ENCODE results near the gene RABGAP1L. TPM values are rescaled to one million over a fixed set of nuclear protein-coding genes. Genes with fewer than 3 reads are reported as not detected.

The RABGAP1L gene
- total RNA-seq, 6 donors from 2014 or later = 41.3 to 229 (median 85.3) TPM

DNA sequence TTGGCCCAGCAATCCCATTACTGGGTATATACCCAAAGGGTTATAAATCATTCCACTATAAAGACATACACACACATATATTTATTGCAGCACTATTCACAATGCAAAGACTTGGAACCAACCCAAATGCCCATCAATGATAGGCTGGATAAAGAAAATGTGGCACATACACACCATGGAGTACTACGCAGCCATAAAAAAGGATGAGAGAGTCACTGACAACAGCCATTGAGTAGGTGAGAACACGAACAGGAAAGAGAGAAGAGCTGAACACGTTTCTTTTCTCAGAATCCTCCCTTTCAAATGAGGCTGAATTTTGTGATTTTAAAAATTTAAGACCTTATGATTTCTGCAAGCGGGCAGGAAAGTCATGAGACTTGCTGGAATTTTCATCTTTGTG is 10.1 kb upstream of the RABGAP1L start:
- Histone ChIP-seq H3K27me3 (no peaks in the 10 kb centered on the region), H3K27ac (no peak overlapping the region), H3K4me3 (no peak overlapping the region), H3K36me3 (no peaks in the 10 kb centered on the region), H3K9me3 (no peaks in the 10 kb centered on the region), H3K4me1 (no peaks in the 10 kb centered on the region)
- DNase-seq (no peak), ATAC-seq (ENCODE audit: low FRiP score in 2 of 2) (no peak)
- 72 to 83% methylated on average over 4 of the region's 4 CpGs for WGBS, 2 donors
- TF ChIP-seq, protein P1, sequence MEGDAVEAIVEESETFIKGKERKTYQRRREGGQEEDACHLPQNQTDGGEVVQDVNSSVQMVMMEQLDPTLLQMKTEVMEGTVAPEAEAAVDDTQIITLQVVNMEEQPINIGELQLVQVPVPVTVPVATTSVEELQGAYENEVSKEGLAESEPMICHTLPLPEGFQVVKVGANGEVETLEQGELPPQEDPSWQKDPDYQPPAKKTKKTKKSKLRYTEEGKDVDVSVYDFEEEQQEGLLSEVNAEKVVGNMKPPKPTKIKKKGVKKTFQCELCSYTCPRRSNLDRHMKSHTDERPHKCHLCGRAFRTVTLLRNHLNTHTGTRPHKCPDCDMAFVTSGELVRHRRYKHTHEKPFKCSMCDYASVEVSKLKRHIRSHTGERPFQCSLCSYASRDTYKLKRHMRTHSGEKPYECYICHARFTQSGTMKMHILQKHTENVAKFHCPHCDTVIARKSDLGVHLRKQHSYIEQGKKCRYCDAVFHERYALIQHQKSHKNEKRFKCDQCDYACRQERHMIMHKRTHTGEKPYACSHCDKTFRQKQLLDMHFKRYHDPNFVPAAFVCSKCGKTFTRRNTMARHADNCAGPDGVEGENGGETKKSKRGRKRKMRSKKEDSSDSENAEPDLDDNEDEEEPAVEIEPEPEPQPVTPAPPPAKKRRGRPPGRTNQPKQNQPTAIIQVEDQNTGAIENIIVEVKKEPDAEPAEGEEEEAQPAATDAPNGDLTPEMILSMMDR (IDR thresholded peaks at IDR 0.05) = no peak
- TF ChIP-seq POLR2AphosphoS5 (IDR thresholded peaks at IDR 0.05) (no peak), EP300 (IDR thresholded peaks at IDR 0.05) (no peak), POLR2A (IDR thresholded peaks at IDR 0.05) (no peak)

DNA sequence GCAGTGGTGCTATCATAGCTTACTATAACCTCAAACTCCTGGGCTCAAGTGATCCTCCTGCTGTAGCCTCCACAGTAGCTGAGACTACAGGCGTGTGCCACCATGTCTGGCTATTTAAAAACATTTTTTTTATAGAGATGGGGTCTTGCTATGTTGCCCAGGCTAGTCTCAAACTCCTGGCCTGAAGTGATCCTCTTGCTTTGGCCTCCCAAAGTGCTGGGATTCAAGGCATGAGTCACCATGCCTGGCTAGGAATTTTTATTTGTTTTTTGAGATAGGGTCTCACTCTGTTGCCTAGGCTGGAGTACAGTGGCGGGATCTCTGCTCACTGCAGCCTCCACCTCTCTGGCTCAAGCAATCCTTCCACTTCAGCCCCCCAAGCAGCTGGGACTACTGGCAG is 8.8 kb upstream of the RABGAP1L start:
- no peak for TF ChIP-seq EP300 (IDR thresholded peaks at IDR 0.05)
- TF ChIP-seq, protein P1 (IDR thresholded peaks at IDR 0.05) = no peak
- TF ChIP-seq POLR2AphosphoS5 (IDR thresholded peaks at IDR 0.05) = no peak
- no peak for TF ChIP-seq POLR2A (IDR thresholded peaks at IDR 0.05)
- no peak for ATAC-seq (ENCODE audit: low FRiP score in 2 of 2)

DNA sequence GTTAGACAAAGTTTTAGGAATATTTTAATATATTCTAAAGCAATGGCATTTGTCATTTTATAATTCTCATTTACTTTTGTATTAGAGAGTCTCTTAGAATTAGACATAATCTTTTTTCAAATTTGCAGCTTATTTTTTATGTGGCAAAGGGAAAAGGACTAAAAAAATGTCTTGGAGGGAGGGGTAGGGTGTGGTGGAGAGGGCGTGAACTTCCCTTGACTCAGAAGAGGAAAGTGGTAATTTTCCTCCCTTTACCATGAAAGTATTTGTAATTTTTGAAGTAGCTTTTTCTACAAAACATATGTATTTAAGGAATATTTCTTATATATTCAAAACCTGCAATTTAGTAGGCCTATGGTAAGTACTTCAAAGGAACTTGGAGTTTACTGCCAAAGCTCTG is 6.9 kb upstream of the RABGAP1L start:
- Histone ChIP-seq H3K4me1 (no peaks in the 10 kb centered on the region), H3K36me3 (no peaks in the 10 kb centered on the region), H3K4me3 (no peak overlapping the region), H3K9me3 (no peaks in the 10 kb centered on the region), H3K27ac (no peak overlapping the region), H3K27me3 (no peaks in the 10 kb centered on the region)
- 72 to 80% methylated on average over 1 of the region's 1 CpG for WGBS, 2 donors
- ATAC-seq (ENCODE audit: low FRiP score in 2 of 2) = no peak
- no peak for DNase-seq
- TF ChIP-seq EP300 (IDR thresholded peaks at IDR 0.05) = no peak
- no peak for TF ChIP-seq POLR2A (IDR thresholded peaks at IDR 0.05)
- TF ChIP-seq, protein P1 (IDR thresholded peaks at IDR 0.05) = no peak
- TF ChIP-seq POLR2AphosphoS5 (IDR thresholded peaks at IDR 0.05) = no peak

More for the DNA sequence above, 8.8 kb upstream of the RABGAP1L start:
- H3K9me3 ChIP-seq = no peaks in the 10 kb centered on the region
- no peaks in the 10 kb centered on the region for H3K27me3 ChIP-seq
- no peak overlapping the region for H3K27ac ChIP-seq
- H3K4me1 ChIP-seq = no peaks in the 10 kb centered on the region
- no peak overlapping the region for H3K4me3 ChIP-seq
- 93 to 98% methylated on average over 2 of the region's 2 CpGs for WGBS, 2 donors
- no peaks in the 10 kb centered on the region for H3K36me3 ChIP-seq
- no peak for DNase-seq

DNA sequence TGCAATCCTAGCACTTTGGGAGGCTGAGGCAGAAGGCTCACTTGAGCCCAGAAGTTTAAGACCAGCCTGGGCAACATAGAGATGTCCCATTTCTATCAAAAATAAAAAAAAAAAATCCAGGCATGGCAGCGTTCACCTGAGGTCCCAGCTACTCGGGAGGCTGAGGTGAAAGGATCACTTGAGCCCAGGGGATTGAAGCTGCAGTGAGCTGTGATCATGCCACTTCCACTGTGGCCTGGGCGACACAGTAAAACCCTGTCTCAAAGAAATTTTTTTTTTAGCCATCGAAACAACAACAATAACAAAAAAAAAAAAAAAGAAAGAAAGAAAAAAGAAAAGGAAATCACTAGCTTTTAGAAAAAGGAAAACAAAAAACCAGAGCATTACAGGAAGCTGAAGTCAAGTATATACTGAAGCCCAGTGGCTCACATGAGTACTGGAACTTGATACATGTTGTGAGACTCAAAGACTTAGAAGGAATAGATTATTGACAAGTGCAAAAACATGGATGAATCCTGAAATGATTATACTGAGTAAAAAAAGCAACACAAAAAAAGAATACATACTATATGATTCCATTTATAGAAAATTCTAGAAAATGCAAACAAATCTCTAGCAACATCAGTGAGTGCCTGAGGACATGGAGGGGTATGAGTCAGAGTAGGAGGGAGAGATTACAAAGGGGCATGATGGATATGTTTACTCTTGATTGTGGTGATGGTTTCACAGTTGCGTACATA is 6.1 kb upstream of the RABGAP1L start:
- TF ChIP-seq, protein P1 (IDR thresholded peaks at IDR 0.05) = no peak
- TF ChIP-seq EP300 (IDR thresholded peaks at IDR 0.05) (no peak), POLR2A (IDR thresholded peaks at IDR 0.05) (no peak), POLR2AphosphoS5 (IDR thresholded peaks at IDR 0.05) (no peak)
- Histone ChIP-seq H3K27me3 (no peaks in the 10 kb centered on the region), H3K9me3 (no peaks in the 10 kb centered on the region), H3K4me3 (no peak overlapping the region), H3K36me3 (no peaks in the 10 kb centered on the region), H3K27ac (no peak overlapping the region), H3K4me1 (peaks cover 0 to 2% (median 0%) of the 10 kb centered on the region in 4 donors)
- 76 to 87% methylated on average over 5 of the region's 5 CpGs for WGBS, 2 donors
- ATAC-seq (ENCODE audit: low FRiP score in 2 of 2) (no peak), DNase-seq (no peak)

DNA sequence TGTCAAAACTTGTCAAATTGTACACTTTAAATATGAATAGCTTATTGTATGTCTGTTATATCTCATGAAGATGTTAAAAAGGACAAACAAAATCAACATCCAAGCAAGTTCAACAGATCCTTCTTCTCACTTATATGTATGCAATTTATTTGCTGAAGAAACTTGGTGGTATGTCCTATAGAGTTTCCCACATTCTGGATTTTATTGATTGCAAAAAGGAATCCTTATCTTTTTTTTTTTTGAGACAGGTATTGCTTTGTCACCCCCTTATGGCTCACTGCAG is 5.6 kb upstream of the RABGAP1L start:
- ATAC-seq (ENCODE audit: low FRiP score in 2 of 2) (no peak), DNase-seq (no peak)
- Histone ChIP-seq H3K27me3 (no peaks in the 10 kb centered on the region), H3K4me3 (no peak overlapping the region), H3K27ac (no peak overlapping the region), H3K36me3 (no peaks in the 10 kb centered on the region), H3K4me1 (peaks cover 0 to 6% (median 2%) of the 10 kb centered on the region in 4 donors), H3K9me3 (no peaks in the 10 kb centered on the region)
- TF ChIP-seq EP300 (IDR thresholded peaks at IDR 0.05) (no peak), POLR2A (IDR thresholded peaks at IDR 0.05) (no peak), POLR2AphosphoS5 (IDR thresholded peaks at IDR 0.05) (no peak)
- TF ChIP-seq, protein P1 (IDR thresholded peaks at IDR 0.05) = no peak
